Measurements from ENCODE around the gene GPRC5C. TPM values are rescaled to one million over a fixed set of nuclear protein-coding genes. Genes with fewer than 3 reads are reported as not detected.

The GPRC5C gene
- total RNA-seq, 4 donors from 2014 or later = 61.1 to 173 (median 107) TPM

DNA sequence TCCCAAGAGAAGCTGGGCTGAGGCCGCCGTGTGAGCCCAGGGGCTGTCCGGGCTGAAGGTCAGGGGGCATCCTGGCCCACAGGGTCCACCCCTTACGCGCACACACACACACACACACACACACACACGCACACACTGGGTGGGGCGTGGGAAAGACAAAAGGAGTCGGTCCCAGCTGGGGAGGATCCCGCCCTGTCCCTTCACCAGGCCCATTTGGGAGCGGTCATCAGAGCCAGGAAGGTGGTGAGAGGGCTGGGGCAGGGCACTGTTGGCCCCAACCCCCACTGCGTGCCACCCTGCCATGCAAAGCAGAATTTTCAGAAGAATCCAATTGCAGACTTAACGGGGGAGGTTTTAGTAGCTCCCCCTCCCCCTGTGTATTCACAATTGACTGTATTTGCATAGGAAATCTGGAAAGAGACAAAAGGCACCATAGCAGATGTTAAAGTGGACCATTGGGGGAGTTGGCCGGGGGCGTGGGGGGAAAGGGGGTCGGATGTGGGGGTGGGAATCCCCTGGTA lies 23.2 kb downstream of the GPRC5C start:
- TF ChIP-seq POLR2A (IDR thresholded peaks at IDR 0.05) = no peak
- TF ChIP-seq, protein P1, sequence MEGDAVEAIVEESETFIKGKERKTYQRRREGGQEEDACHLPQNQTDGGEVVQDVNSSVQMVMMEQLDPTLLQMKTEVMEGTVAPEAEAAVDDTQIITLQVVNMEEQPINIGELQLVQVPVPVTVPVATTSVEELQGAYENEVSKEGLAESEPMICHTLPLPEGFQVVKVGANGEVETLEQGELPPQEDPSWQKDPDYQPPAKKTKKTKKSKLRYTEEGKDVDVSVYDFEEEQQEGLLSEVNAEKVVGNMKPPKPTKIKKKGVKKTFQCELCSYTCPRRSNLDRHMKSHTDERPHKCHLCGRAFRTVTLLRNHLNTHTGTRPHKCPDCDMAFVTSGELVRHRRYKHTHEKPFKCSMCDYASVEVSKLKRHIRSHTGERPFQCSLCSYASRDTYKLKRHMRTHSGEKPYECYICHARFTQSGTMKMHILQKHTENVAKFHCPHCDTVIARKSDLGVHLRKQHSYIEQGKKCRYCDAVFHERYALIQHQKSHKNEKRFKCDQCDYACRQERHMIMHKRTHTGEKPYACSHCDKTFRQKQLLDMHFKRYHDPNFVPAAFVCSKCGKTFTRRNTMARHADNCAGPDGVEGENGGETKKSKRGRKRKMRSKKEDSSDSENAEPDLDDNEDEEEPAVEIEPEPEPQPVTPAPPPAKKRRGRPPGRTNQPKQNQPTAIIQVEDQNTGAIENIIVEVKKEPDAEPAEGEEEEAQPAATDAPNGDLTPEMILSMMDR (IDR thresholded peaks at IDR 0.05) = no peak
- Histone ChIP-seq H3K27me3 (no peaks in the 10 kb centered on the region), H3K27ac (peak overlapping the region; percentile 65 to 82 (median 80)), H3K4me3 (no peak overlapping the region), H3K4me1 (peaks cover 0 to 38% (median 11%) of the 10 kb centered on the region in 4 donors), H3K9me3 (no peaks in the 10 kb centered on the region), H3K36me3 (no peaks in the 10 kb centered on the region)
- no peak for DNase-seq

DNA sequence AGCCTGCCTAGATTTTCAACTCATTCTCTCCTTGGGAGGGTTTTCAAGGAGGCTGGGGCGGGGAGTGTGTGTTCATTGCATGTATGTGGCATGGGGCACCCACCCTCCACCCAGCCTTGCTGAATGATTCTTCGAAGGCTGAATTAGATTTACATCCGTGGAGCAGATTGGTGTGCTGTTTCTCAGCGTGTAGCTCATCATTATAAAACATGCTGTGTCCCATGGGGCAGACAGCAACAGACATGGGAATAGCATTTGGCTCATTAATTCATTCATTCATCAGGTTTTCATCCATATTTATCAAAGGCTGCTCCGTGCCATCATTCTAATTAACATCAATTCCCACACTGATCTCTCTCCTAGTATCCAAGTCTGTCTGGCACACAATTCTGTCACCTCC lies 23.9 kb downstream of the GPRC5C start:
- H3K36me3 ChIP-seq = no peaks in the 10 kb centered on the region
- no peak for DNase-seq
- H3K9me3 ChIP-seq = no peaks in the 10 kb centered on the region
- TF ChIP-seq, protein P1 (IDR thresholded peaks at IDR 0.05) = no peak
- no peak for TF ChIP-seq POLR2A (IDR thresholded peaks at IDR 0.05)
- H3K27me3 ChIP-seq = no peaks in the 10 kb centered on the region
- H3K4me3 ChIP-seq = no peak overlapping the region
- no peak overlapping the region for H3K27ac ChIP-seq
- peaks cover 0 to 38% (median 11%) of the 10 kb centered on the region in 4 donors for H3K4me1 ChIP-seq

DNA sequence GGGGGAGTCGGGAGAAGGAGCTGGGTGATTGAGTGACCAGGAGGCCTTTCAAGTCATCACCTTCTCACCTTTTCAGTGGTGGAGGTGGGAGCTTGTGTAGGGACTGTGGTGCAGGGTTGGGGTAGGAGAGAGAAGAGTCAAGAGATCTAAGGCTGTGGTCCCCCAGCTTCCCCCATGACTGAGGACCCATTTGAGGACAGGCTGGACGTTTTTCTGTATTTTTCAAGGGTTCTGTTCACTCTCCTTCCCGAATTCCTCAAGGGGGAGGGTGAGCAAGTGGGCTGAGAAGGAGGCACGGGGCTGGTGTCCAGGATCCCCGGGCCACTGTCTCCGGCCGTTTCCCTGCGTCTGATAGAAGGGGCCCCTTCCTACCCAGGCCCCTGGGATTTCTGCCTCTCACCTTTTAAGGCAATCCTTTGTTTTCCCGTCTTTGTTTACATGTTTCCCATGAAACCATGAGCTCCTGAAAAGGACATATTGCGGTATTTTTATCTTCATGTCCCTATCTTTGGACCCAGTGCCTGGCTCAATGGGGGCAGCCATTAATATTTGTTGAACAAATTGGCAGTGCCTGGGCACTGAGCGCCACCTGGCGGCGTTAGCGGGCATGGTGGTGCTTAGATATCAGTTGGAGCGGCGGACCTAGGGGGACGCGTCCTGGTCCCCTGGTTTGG lies 25.4 kb downstream of the GPRC5C start:
- H3K4me1 ChIP-seq = peaks cover 2 to 33% (median 11%) of the 10 kb centered on the region in 4 donors
- no peak overlapping the region for H3K27ac ChIP-seq
- H3K27me3 ChIP-seq = no peaks in the 10 kb centered on the region
- H3K9me3 ChIP-seq = no peaks in the 10 kb centered on the region
- H3K4me3 ChIP-seq = no peak overlapping the region
- peak; percentile 79 to 91 (median 82) for DNase-seq
- TF ChIP-seq POLR2A (IDR thresholded peaks at IDR 0.05) = no peak
- TF ChIP-seq, protein P1 (IDR thresholded peaks at IDR 0.05) = peak; percentile 86 to 99 (median 96)
- no peaks in the 10 kb centered on the region for H3K36me3 ChIP-seq

DNA sequence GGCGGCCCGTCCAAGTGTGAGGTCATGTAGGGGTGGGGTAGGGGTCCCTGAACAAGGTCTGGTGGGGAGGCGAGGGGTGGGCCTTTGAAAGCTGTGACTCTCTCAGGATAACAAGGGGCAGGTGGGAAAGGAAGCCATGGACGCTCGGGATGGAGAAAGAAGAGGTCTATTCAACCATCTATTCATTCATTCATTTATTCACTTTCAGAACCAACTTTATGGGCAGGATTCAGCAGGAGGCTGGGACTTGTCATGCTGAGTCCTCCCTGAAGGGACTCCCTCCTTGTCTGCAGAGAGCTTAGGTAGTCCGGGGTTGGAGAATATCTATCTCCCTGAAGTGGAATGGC lies 25.9 kb downstream of the GPRC5C start:
- Histone ChIP-seq H3K4me1 (peaks cover 4 to 28% (median 15%) of the 10 kb centered on the region in 4 donors), H3K27ac (no peak overlapping the region), H3K4me3 (no peak overlapping the region), H3K27me3 (no peaks in the 10 kb centered on the region), H3K36me3 (no peaks in the 10 kb centered on the region), H3K9me3 (no peaks in the 10 kb centered on the region)
- no peak for TF ChIP-seq POLR2A (IDR thresholded peaks at IDR 0.05)
- TF ChIP-seq, protein P1 (IDR thresholded peaks at IDR 0.05) = no peak
- DNase-seq = no peak

DNA sequence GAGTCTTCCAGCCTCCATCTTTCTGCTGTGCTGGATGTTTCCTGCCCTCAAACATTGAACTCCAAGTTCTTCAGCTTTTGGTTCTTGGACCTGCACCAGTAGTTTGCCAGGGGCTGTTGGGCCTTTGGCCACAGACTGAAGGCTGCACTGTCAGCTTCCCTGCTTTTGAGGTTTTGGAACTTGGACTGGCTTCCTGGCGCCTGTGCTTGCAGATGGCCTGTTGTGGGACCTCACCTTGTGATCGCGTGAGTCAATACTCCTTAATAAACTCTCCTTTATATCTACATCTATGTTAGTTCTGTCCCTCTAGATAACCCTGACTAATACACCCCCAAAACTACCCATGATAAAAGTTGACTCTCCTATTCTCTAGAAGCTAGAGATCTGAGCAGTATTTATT lies 26.9 kb downstream of the GPRC5C start:
- no peak for TF ChIP-seq POLR2A (IDR thresholded peaks at IDR 0.05)
- TF ChIP-seq, protein P1 (IDR thresholded peaks at IDR 0.05) = no peak
- no peaks in the 10 kb centered on the region for H3K36me3 ChIP-seq
- peaks cover 4 to 22% (median 16%) of the 10 kb centered on the region in 4 donors for H3K4me1 ChIP-seq
- no peak overlapping the region for H3K4me3 ChIP-seq
- no peak for DNase-seq
- no peaks in the 10 kb centered on the region for H3K9me3 ChIP-seq
- no peak overlapping the region for H3K27ac ChIP-seq
- H3K27me3 ChIP-seq = no peaks in the 10 kb centered on the region
